SU-DHL-6 (cell line): ENCODE results near the gene SPX.

Experiments
- H2AFZ ChIP-seq: fragments of 200-600 bp; sonication (generic); 2 replicates; pipeline ENCODE4 v1.6.1; 2014; ENCODE audit warnings: low read depth, mild to moderate bottlenecking, moderate library complexity, mixed read lengths, antibody characterized with exemption, low read length; ENCODE audit not compliant: severe bottlenecking
- H3F3A ChIP-seq: fragments of 200-600 bp; shearing (Covaris generic); 2 replicates; pipeline ENCODE4 v1.6.0; 2016; ENCODE audit warnings: antibody characterized with exemption, mild to moderate bottlenecking; ENCODE audit not compliant: insufficient read depth
- H3K27ac ChIP-seq: fragments of 200-600 bp; sonication (generic); 2 replicates; pipeline ENCODE4 v1.5.1; 2016; ENCODE audit warnings: low read depth, mild to moderate bottlenecking, low read length, moderate library complexity, mixed read lengths
- H3K27me3 ChIP-seq: fragments of 200-600 bp; sonication (generic), shearing (Covaris generic); 2 replicates; pipeline ENCODE4 v1.6.0; 2014; ENCODE audit warnings: mild to moderate bottlenecking, low read length
- H3K36me3 ChIP-seq: fragments of 200-600 bp; sonication (generic); 2 replicates; pipeline ENCODE4 v1.6.1; 2014; ENCODE audit warnings: mild to moderate bottlenecking, low read length, mixed read lengths
- H3K4me2 ChIP-seq: fragments of 300-600, 200-600 bp; shearing (Covaris generic), sonication (generic); 2 replicates; pipeline ENCODE4 v1.6.0; 2014; ENCODE audit warnings: low read length, low read depth, mild to moderate bottlenecking; ENCODE audit not compliant: poor library complexity, severe bottlenecking
- H3K4me3 ChIP-seq: fragments of 200-600 bp; sonication (generic); 2 replicates; pipeline ENCODE4 v1.5.1; 2014; ENCODE audit warnings: antibody characterized with exemption, low read length, mild to moderate bottlenecking, mixed read lengths; ENCODE audit not compliant: insufficient read depth, poor library complexity, severe bottlenecking
- H3K79me2 ChIP-seq: fragments of 200-600 bp; sonication (generic); 2 replicates; pipeline ENCODE4 v1.6.1; 2014; ENCODE audit warnings: mild to moderate bottlenecking, low read length, moderate library complexity; ENCODE audit not compliant: insufficient read depth
- H3K9ac ChIP-seq: fragments of 200-600 bp; sonication (generic); 2 replicates; pipeline ENCODE4 v1.7.0; 2014; ENCODE audit warnings: mild to moderate bottlenecking, low read length
- H3K9me2 ChIP-seq: fragments of 200-600 bp; sonication (generic); replicated peaks from 2 replicates; pipeline ENCODE4 v1.6.1; 2014; ENCODE audit warnings: low read length; ENCODE audit not compliant: insufficient read depth
- H3K9me3 ChIP-seq: fragments of 200-600 bp; sonication (generic); 2 replicates; pipeline ENCODE4 v1.6.1; 2014; ENCODE audit warnings: low read length, mixed read lengths; ENCODE audit not compliant: insufficient read depth
- H4K20me1 ChIP-seq: fragments of 200-600 bp; sonication (generic); 2 replicates; pipeline ENCODE4 v1.6.1; 2014; ENCODE audit warnings: low read depth, mild to moderate bottlenecking, antibody characterized with exemption, low read length, moderate library complexity, mixed read lengths
- CTCF ChIP-seq: fragments of 200-600 bp; sonication (generic); IDR thresholded peaks from one replicate; pipeline ENCODE4 v1.5.1; 2017; ENCODE audit warnings: antibody characterized with exemption, mild to moderate bottlenecking, low read length, moderate library complexity; ENCODE audit not compliant: insufficient read depth, poor library complexity, severe bottlenecking
- EZH2phosphoT487 ChIP-seq: fragments of 200-600 bp; sonication (generic), shearing (Covaris generic); conservative IDR thresholded peaks from 2 replicates; pipeline ENCODE4 v1.6.1; 2018; ENCODE audit warnings: mild to moderate bottlenecking, antibody characterized with exemption, low read length, moderate library complexity, mixed read lengths

Gene SPX

DNA sequence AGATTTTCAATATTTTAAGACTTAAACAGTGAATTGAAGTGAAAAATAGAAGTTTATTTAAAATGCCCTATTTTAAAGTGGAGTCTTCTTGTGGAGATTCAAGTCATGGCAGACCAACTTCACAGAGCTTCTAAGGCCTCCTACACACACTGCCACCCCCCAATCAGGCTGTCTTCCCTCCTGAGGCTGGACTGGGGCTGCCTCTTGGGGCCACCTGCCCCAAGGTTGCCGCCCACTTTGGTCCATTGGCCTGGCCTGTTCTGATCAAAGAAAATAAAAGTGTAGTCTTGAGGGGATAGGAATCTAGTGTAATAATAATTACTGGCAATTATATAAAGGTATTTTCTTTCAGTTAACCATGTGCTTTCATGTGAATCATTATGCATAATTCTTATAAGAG, 23.2 kb upstream of the SPX start:
- Histone ChIP-seq H3K9me3 (no peaks in the 10 kb centered on the region), H3K4me3 (peak overlapping the region; percentile 99), H2AFZ (no peak overlapping the region), H3K36me3 (peaks cover 14% of the 10 kb centered on the region), H3K9me2 (no peaks in the 10 kb centered on the region), H3F3A (no peaks in the 10 kb centered on the region), H3K9ac (peak overlapping the region; percentile 97), H3K79me2 (peaks cover 87% of the 10 kb centered on the region), H4K20me1 (peaks cover 8% of the 10 kb centered on the region), H3K27ac (no peak overlapping the region), H3K27me3 (no peaks in the 10 kb centered on the region), H3K4me2 (peak overlapping the region; percentile 98)
- TF ChIP-seq CTCF (no peak), EZH2phosphoT487 (no peak)

- H3K9ac ChIP-seq: no peak overlapping the region
- H4K20me1 ChIP-seq: peaks cover 8% of the 10 kb centered on the region
- no peaks in the 10 kb centered on the region; the same call in 1 of the 2 replicates for H3F3A ChIP-seq
- no peaks in the 10 kb centered on the region for H3K9me2 ChIP-seq
- H3K27ac ChIP-seq: no peak overlapping the region
- no peaks in the 10 kb centered on the region for H3K27me3 ChIP-seq
- peaks cover 72% of the 10 kb centered on the region for H3K79me2 ChIP-seq
- H3K9me3 ChIP-seq: no peaks in the 10 kb centered on the region
- no peak overlapping the region for H3K4me3 ChIP-seq
- no peak overlapping the region for H2AFZ ChIP-seq
- peaks cover 21% of the 10 kb centered on the region for H3K36me3 ChIP-seq
- H3K4me2 ChIP-seq: no peak overlapping the region
- no peak for TF ChIP-seq EZH2phosphoT487
- TF ChIP-seq CTCF: no peak
Measured at GRCh38 chr12:21505888-21506287, 20.2 kb upstream of the SPX start.

DNA sequence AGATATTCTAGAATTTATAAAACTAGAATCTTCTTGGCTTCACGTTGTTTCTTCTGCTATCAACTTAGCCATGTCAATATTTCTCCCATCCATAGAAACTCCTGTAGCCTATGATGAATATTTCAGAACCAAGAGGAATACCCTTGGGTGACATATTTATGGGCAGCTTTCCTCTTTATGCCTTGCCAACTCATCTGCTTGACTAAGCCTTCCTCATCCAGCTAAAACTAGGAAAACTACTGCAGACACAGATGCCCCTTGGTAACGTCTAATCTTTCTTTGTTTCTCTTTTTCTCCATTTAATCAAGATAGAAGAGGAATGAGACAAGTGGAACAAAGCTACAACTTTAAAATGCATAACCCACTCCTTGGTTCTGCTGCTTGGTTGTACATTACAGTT, 18.2 kb upstream of the SPX start:
- Histone ChIP-seq H4K20me1 (peaks cover 8% of the 10 kb centered on the region), H3K9me3 (no peaks in the 10 kb centered on the region), H2AFZ (no peak overlapping the region), H3K27ac (no peak overlapping the region), H3K79me2 (peaks cover 56% of the 10 kb centered on the region), H3K4me3 (no peak overlapping the region), H3K9ac (no peak overlapping the region), H3K36me3 (peaks cover 21% of the 10 kb centered on the region), H3K27me3 (no peaks in the 10 kb centered on the region), H3K4me2 (no peak overlapping the region), H3F3A (no peaks in the 10 kb centered on the region; the same call in 1 of the 2 replicates), H3K9me2 (no peaks in the 10 kb centered on the region)
- no peak for TF ChIP-seq EZH2phosphoT487
- TF ChIP-seq CTCF: no peak

- H3K9me3 ChIP-seq: no peaks in the 10 kb centered on the region
- no peak overlapping the region for H3K4me3 ChIP-seq
- H3K36me3 ChIP-seq: peaks cover 27% of the 10 kb centered on the region
- no peak for TF ChIP-seq CTCF
- no peak for TF ChIP-seq EZH2phosphoT487
- H3K27ac ChIP-seq: no peak overlapping the region
- no peak overlapping the region for H3K4me2 ChIP-seq
- peaks cover 37% of the 10 kb centered on the region for H3K79me2 ChIP-seq
- H4K20me1 ChIP-seq: peaks cover 8% of the 10 kb centered on the region
- H3K9ac ChIP-seq: no peak overlapping the region
- H3K9me2 ChIP-seq: no peaks in the 10 kb centered on the region
- no peaks in the 10 kb centered on the region; the same call in 1 of the 2 replicates for H3F3A ChIP-seq
- no peaks in the 10 kb centered on the region for H3K27me3 ChIP-seq
- no peak overlapping the region for H2AFZ ChIP-seq
Measured at GRCh38 chr12:21509768-21510167, 16.3 kb upstream of the SPX start.
